ENCODE measurements around the gene JPH3.
"Not testable (repeated sequence)": the region's sequence is repeated elsewhere in the genome, so short reads cannot be mapped to it uniquely, and the experiment has no call there.

Gene JPH3

GRCh38 chr16:87675111-87675719 lies 72.9 kb downstream of the JPH3 start:
- no peak overlapping the region for H3K27ac ChIP-seq
- DNase-seq (ENCODE audit: low spot score), result no peak
- no peak for TF ChIP-seq CTCF (conservative IDR thresholded peaks at IDR 0.05; ENCODE audit: low read depth)
- ChIA-PET CTCF (interaction anchor here (0.5 kb wide), 1 partner anchor 62 kb away, joined by 4 read pairs; no protein-coding TSS in a partner anchor), POLR2A (ENCODE audit: low non-redundant PET) (no interaction called here)

- H3K27ac ChIP-seq, result no peak overlapping the region
- CTCF ChIA-PET, result interaction anchor here (0.6 kb wide), 1 partner anchor 92 kb away, joined by 3 read pairs; no protein-coding TSS in a partner anchor
- no peak for TF ChIP-seq CTCF (conservative IDR thresholded peaks at IDR 0.05; ENCODE audit: low read depth)
- no peak for DNase-seq (ENCODE audit: low spot score)
- POLR2A ChIA-PET (ENCODE audit: low non-redundant PET), result no interaction called here
These were observed 75.5 kb downstream of the JPH3 start for GRCh38 chr16:87677830-87678229.

- TF ChIP-seq CTCF (conservative IDR thresholded peaks at IDR 0.05; ENCODE audit: low read depth), result no peak
- CTCF ChIA-PET, result no interaction called here
- no peak overlapping the region for H3K27ac ChIP-seq
- POLR2A ChIA-PET (ENCODE audit: low non-redundant PET), result no interaction called here
- DNase-seq (ENCODE audit: low spot score), result no peak
These were observed 76.3 kb downstream of the JPH3 start for GRCh38 chr16:87678618-87679017.

- no peak overlapping the region for H3K27ac ChIP-seq
- CTCF ChIA-PET, result interaction anchor here (0.6 to 0.7 kb wide), 2 partner anchors 40 to 75 kb away, joined by 3 to 4 read pairs; no protein-coding TSS in a partner anchor
- POLR2A ChIA-PET (ENCODE audit: low non-redundant PET), result no interaction called here
- no peak for DNase-seq (ENCODE audit: low spot score)
- no peak for TF ChIP-seq CTCF (conservative IDR thresholded peaks at IDR 0.05; ENCODE audit: low read depth)
These were observed 77.4 kb downstream of the JPH3 start for GRCh38 chr16:87679593-87680271.

GRCh38 chr16:87680272-87680644 lies 78.0 kb downstream of the JPH3 start:
- CTCF ChIA-PET, result interaction anchor here (0.7 kb wide), 1 partner anchor 40 kb away, joined by 4 read pairs; no protein-coding TSS in a partner anchor

GRCh38 chr16:87681051-87681602 lies 78.8 kb downstream of the JPH3 start:
- POLR2A ChIA-PET (ENCODE audit: low non-redundant PET), result interaction anchor here (0.7 kb wide), 1 partner anchor 489 kb away, joined by 3 read pairs; no protein-coding TSS in a partner anchor
- CTCF ChIA-PET; DNase-seq (ENCODE audit: low spot score); H3K27ac ChIP-seq: not testable (repeated sequence)

More at GRCh38 chr16:87680272-87680644, 78.0 kb downstream of the JPH3 start:
- no peak overlapping the region for H3K27ac ChIP-seq
- no peak for TF ChIP-seq CTCF (conservative IDR thresholded peaks at IDR 0.05; ENCODE audit: low read depth)
- DNase-seq (ENCODE audit: low spot score), result no peak
- POLR2A ChIA-PET (ENCODE audit: low non-redundant PET), result no interaction called here

Measured in RWPE1 (cell line).